GM19452 (cell line): ENCODE results near the gene PANK1.

Experiments
- ATAC-seq: cut with Tn5 transposase; IDR thresholded peaks from one replicate; pipeline ENCODE4 v1.9.1; 2021; ENCODE audit not compliant: unreplicated experiment

PANK1 gene

GRCh38 chr10:89540420-89540949, 104.6 kb downstream of the PANK1 start:
- no peak for ATAC-seq

GRCh38 chr10:89537364-89537763, 107.7 kb downstream of the PANK1 start:
- ATAC-seq, result no peak

GRCh38 chr10:89536013-89536354, 109.1 kb downstream of the PANK1 start:
- no peak for ATAC-seq

GRCh38 chr10:89535171-89536012, 109.7 kb downstream of the PANK1 start, which contains the start of gene SLC16A12:
Gene SLC16A12 (minus strand): TSS chr10:89535594. CDS start chr10:89462578, 73,016 bp downstream.
- ATAC-seq, result no peak

GRCh38 chr10:89534826-89535166, 110.2 kb downstream of the PANK1 start:
- ATAC-seq, result no peak
